ENCODE data around the gene PLEKHG4. TPM values are rescaled to one million over a fixed set of nuclear protein-coding genes. Genes with fewer than 3 reads are reported as not detected.

Gene PLEKHG4
- total RNA-seq, 1 donor from 2014 or later = 12.4 TPM

- H3K36me3 ChIP-seq = no peaks in the 10 kb centered on the region
- H3K27ac ChIP-seq = no peak within 1 kb of the TSS
- H3K4me1 ChIP-seq = peaks cover 6% of the 10 kb centered on the region
- TF ChIP-seq, protein P1, sequence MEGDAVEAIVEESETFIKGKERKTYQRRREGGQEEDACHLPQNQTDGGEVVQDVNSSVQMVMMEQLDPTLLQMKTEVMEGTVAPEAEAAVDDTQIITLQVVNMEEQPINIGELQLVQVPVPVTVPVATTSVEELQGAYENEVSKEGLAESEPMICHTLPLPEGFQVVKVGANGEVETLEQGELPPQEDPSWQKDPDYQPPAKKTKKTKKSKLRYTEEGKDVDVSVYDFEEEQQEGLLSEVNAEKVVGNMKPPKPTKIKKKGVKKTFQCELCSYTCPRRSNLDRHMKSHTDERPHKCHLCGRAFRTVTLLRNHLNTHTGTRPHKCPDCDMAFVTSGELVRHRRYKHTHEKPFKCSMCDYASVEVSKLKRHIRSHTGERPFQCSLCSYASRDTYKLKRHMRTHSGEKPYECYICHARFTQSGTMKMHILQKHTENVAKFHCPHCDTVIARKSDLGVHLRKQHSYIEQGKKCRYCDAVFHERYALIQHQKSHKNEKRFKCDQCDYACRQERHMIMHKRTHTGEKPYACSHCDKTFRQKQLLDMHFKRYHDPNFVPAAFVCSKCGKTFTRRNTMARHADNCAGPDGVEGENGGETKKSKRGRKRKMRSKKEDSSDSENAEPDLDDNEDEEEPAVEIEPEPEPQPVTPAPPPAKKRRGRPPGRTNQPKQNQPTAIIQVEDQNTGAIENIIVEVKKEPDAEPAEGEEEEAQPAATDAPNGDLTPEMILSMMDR (IDR thresholded peaks at IDR 0.05) = peak; percentile 43
- peak; percentile 84 for DNase-seq
- no peaks in the 10 kb centered on the region for H3K27me3 ChIP-seq (ENCODE audit: low read depth)
- H3K9me3 ChIP-seq = no peaks in the 10 kb centered on the region
- peak within 1 kb of the TSS; percentile 58 for H3K4me3 ChIP-seq
- ATAC-seq = peak; percentile 93 to 95
- intact Hi-C loops (cut with DNase I) = no loop called here
Measured at GRCh38 chr16:67326472-67327309, 47.4 kb downstream of the PLEKHG4 start, which contains the start of the genes KCTD19 and LRRC36. Gene KCTD19, minus strand, starts transcription at chr16:67326741. Its CDS starts 34 bp downstream, at chr16:67326707. Gene LRRC36, plus strand, starts transcription at chr16:67326815. Its CDS starts 48 bp downstream, at chr16:67326863.

DNA sequence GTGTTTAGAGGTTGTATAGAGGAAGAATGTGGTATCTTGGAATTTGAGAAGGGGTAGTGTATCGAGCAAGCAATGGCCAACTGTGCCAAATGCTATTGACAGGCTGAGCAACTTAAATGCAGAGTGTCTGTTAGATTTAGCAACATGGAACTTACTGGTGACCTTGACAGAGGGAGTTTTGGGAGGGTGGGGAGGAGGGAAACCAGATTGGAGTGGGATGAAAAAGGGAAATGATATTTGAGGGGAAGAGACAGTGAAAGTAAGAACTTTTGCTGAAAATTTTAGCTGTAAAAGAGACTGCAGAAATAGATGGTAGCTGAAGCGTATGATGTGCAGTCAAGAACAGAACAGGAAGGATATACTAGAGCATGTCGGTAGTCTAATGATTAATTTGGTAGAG, 48.4 kb downstream of the PLEKHG4 start:
- Histone ChIP-seq H3K36me3 (no peaks in the 10 kb centered on the region), H3K27me3 (ENCODE audit: low read depth) (no peaks in the 10 kb centered on the region), H3K9me3 (no peaks in the 10 kb centered on the region), H3K4me3 (no peak overlapping the region), H3K4me1 (peaks cover 6% of the 10 kb centered on the region), H3K27ac (no peak overlapping the region)
- DNase-seq = no peak
- ATAC-seq = no peak
- TF ChIP-seq, protein P1 (IDR thresholded peaks at IDR 0.05) = no peak
- intact Hi-C loops (cut with DNase I) = no loop called here

- intact Hi-C loops (cut with DNase I) = no loop called here
- no peaks in the 10 kb centered on the region for H3K9me3 ChIP-seq
- no peaks in the 10 kb centered on the region for H3K36me3 ChIP-seq
- peaks cover 6% of the 10 kb centered on the region for H3K4me1 ChIP-seq
- ATAC-seq = no peak
- H3K27me3 ChIP-seq (ENCODE audit: low read depth) = no peaks in the 10 kb centered on the region
- no peak overlapping the region for H3K27ac ChIP-seq
- no peak overlapping the region for H3K4me3 ChIP-seq
- TF ChIP-seq, protein P1 (IDR thresholded peaks at IDR 0.05) = no peak
- DNase-seq = no peak
Measured at GRCh38 chr16:67329901-67330300, 50.6 kb downstream of the PLEKHG4 start.

DNA sequence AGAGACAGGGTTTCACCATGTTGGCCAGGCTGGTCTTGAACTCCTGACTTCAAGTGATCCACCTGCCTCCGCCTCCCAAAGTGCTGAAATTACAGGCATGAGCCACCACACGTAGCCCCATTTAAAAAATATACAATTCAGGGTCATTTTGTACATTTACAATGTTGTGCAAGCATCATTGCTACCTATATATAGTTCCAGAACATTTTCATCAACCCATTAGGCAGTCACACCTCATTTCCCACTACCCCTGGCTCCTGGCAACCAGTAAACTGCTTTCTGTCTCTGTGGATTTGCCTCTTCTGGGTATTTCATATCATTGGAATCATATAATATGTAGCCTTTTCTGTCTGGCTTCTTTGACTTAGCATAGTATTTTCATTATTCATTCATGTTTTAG, 54.0 kb downstream of the PLEKHG4 start:
- intact Hi-C loops (cut with DNase I) = no loop called here
- no peaks in the 10 kb centered on the region for H3K4me1 ChIP-seq
- no peak for ATAC-seq
- no peak overlapping the region for H3K27ac ChIP-seq
- TF ChIP-seq, protein P1 (IDR thresholded peaks at IDR 0.05) = no peak
- DNase-seq = no peak
- no peaks in the 10 kb centered on the region for H3K36me3 ChIP-seq
- no peak overlapping the region for H3K4me3 ChIP-seq
- H3K27me3 ChIP-seq (ENCODE audit: low read depth) = no peaks in the 10 kb centered on the region
- H3K9me3 ChIP-seq = no peaks in the 10 kb centered on the region

DNA sequence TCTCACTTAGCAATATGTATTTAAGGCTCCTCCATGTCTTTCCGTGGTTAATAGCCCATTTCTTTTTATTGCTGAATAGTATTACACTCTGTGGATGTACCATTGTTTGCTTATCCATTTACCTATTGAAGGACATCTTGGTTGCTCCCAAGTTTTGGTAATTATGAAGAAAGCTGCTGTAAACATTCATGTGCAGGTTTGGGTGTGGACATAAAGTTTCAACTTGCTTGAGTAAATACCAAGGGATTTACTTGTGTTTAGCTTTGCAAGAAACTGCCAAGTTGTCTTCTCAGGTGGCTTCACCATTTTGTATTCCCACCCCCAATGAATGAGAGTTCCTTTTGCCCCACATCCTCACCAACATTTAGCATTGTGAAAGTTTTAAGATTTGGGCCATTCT, 56.8 kb downstream of the PLEKHG4 start:
- intact Hi-C loops (cut with DNase I) = no loop called here
- Histone ChIP-seq H3K27me3 (ENCODE audit: low read depth) (no peaks in the 10 kb centered on the region), H3K36me3 (no peaks in the 10 kb centered on the region), H3K9me3 (no peaks in the 10 kb centered on the region), H3K4me1 (no peaks in the 10 kb centered on the region), H3K27ac (no peak overlapping the region), H3K4me3 (no peak overlapping the region)
- DNase-seq (no peak), ATAC-seq (no peak)
- TF ChIP-seq, protein P1 (IDR thresholded peaks at IDR 0.05) = no peak

Measured in lower lobe of right lung (tissue), 2 donors.